H7 (cell line): ENCODE results near the gene DPCD. TPM values are rescaled to one million over a fixed set of nuclear protein-coding genes. Genes with fewer than 3 reads are reported as not detected.
"Not testable (repeated sequence)": the region's sequence is repeated elsewhere in the genome, so short reads cannot be mapped to it uniquely, and the experiment has no call there.

Experiments
- DNase-seq: peaks from one replicate; pipeline ENCODE4 v3.0.0; 2012
- H3K27me3 ChIP-seq: 2 replicates; pipeline ENCODE4 v1.6.0; 2011; ENCODE audit warnings: mild to moderate bottlenecking, low read length; ENCODE audit not compliant: control insufficient read depth, insufficient read depth
- H3K36me3 ChIP-seq: replicated peaks from 2 replicates; pipeline ENCODE4 v1.5.1; 2011; ENCODE audit warnings: low read length; ENCODE audit not compliant: control insufficient read depth, insufficient read depth
- H3K4me3 ChIP-seq: 2 replicates; pipeline ENCODE4 v1.5.1; 2011; ENCODE audit warnings: low read depth, mild to moderate bottlenecking, control low read depth, low read length, moderate library complexity; ENCODE audit not compliant: insufficient read depth
- total RNA-seq: library from RNA; depleted of rRNA; stranded (reverse); fragments of >200 nt; shearing (Covaris generic); gene quantifications from 2 replicates; pipeline ENCODE4 v1.2.3, GENCODE V29; 2014

Gene DPCD
- total RNA-seq, 1 experiment from 2014 or later = 48.7 TPM

GRCh38 chr10:101593331-101593730 is 5.2 kb downstream of the DPCD start:
- not testable (repeated sequence) for DNase-seq, H3K27me3 ChIP-seq, H3K4me3 ChIP-seq, H3K36me3 ChIP-seq

- no peak for DNase-seq
- no peaks in the 10 kb centered on the region for H3K27me3 ChIP-seq
- H3K4me3 ChIP-seq = no peak overlapping the region
- no peaks in the 10 kb centered on the region for H3K36me3 ChIP-seq
Measured at GRCh38 chr10:101595591-101596433, 7.7 kb downstream of the DPCD start.

- no peaks in the 10 kb centered on the region for H3K36me3 ChIP-seq
- no peak overlapping the region for H3K4me3 ChIP-seq
- peak; percentile 54 for DNase-seq
- no peaks in the 10 kb centered on the region for H3K27me3 ChIP-seq
Measured at GRCh38 chr10:101597091-101597900, 9.2 kb downstream of the DPCD start.

- no peak overlapping the region for H3K4me3 ChIP-seq
- no peak for DNase-seq
- H3K36me3 ChIP-seq = no peaks in the 10 kb centered on the region
- H3K27me3 ChIP-seq = no peaks in the 10 kb centered on the region
Measured at GRCh38 chr10:101601541-101601940, 13.4 kb downstream of the DPCD start.

GRCh38 chr10:101602761-101603398 is 14.8 kb downstream of the DPCD start:
- H3K4me3 ChIP-seq = no peak overlapping the region
- DNase-seq = peak; percentile 87
- H3K36me3 ChIP-seq = no peaks in the 10 kb centered on the region
- H3K27me3 ChIP-seq = no peaks in the 10 kb centered on the region

- Histone ChIP-seq H3K27me3 (no peaks in the 10 kb centered on the region), H3K36me3 (peaks cover 9% of the 10 kb centered on the region), H3K4me3 (no peak overlapping the region)
- DNase-seq = no peak
Measured at GRCh38 chr10:101607124-101607523, 19.0 kb downstream of the DPCD start.

GRCh38 chr10:101609481-101609880 is 21.4 kb downstream of the DPCD start:
- Histone ChIP-seq H3K36me3 (peaks cover 9% of the 10 kb centered on the region), H3K27me3 (no peaks in the 10 kb centered on the region), H3K4me3 (no peak overlapping the region)
- no peak for DNase-seq

GRCh38 chr10:101611096-101611905 is 23.2 kb downstream of the DPCD start:
- no peak for DNase-seq
- no peak overlapping the region for H3K4me3 ChIP-seq
- peaks cover 9% of the 10 kb centered on the region for H3K36me3 ChIP-seq
- H3K27me3 ChIP-seq = no peaks in the 10 kb centered on the region

- Histone ChIP-seq H3K4me3 (no peak overlapping the region), H3K27me3 (no peaks in the 10 kb centered on the region), H3K36me3 (peaks cover 9% of the 10 kb centered on the region)
- DNase-seq = no peak
Measured at GRCh38 chr10:101612086-101612485, 24.0 kb downstream of the DPCD start.

- Histone ChIP-seq H3K27me3 (no peaks in the 10 kb centered on the region), H3K4me3 (no peak overlapping the region), H3K36me3 (peaks cover 9% of the 10 kb centered on the region)
- no peak for DNase-seq
Measured at GRCh38 chr10:101612872-101613271, 24.8 kb downstream of the DPCD start.

- H3K36me3 ChIP-seq = peaks cover 9% of the 10 kb centered on the region
- no peak for DNase-seq
- H3K4me3 ChIP-seq = no peak overlapping the region
- H3K27me3 ChIP-seq = no peaks in the 10 kb centered on the region
Measured at GRCh38 chr10:101613646-101614045, 25.5 kb downstream of the DPCD start.

GRCh38 chr10:101614663-101615524 is 26.8 kb downstream of the DPCD start:
- peak; percentile 75 for DNase-seq
- H3K36me3 ChIP-seq = peaks cover 8% of the 10 kb centered on the region
- no peaks in the 10 kb centered on the region for H3K27me3 ChIP-seq
- H3K4me3 ChIP-seq = no peak overlapping the region

GRCh38 chr10:101615525-101616116 is 27.5 kb downstream of the DPCD start:
- Histone ChIP-seq H3K36me3 (peaks cover 5% of the 10 kb centered on the region), H3K4me3 (no peak overlapping the region), H3K27me3 (no peaks in the 10 kb centered on the region)
- DNase-seq = peak; percentile 53
